ENCODE results near the gene ZC3HAV1L. TPM values are rescaled to one million over a fixed set of nuclear protein-coding genes. Genes with fewer than 3 reads are reported as not detected.
A peak's percentile ranks its signal among the peaks of the same experiment; 100 is the strongest.

ZC3HAV1L gene
- total and polyA plus RNA-seq, 2 of the 13 experiments (the other 11 are each of a cell fraction or from before 2014, with no cell fraction given) = 8.4 to 11.1 TPM

GRCh38 chr7:138981332-138982203 lies 54.3 kb downstream of the ZC3HAV1L start, which contains the start of gene KIAA1549 (continued):
- TF ChIP-seq ZNF484 (CRISPR knock-in tag; IDR thresholded peaks at IDR 0.05; ENCODE audit: borderline replicate concordance, low read depth) = no peak
- no peak for TF ChIP-seq RFX1 (IDR thresholded peaks at IDR 0.05)
- TF ChIP-seq CHD4 (IDR thresholded peaks at IDR 0.05; ENCODE audit: borderline replicate concordance, low read length) = no peak
- TF ChIP-seq, protein P1, sequence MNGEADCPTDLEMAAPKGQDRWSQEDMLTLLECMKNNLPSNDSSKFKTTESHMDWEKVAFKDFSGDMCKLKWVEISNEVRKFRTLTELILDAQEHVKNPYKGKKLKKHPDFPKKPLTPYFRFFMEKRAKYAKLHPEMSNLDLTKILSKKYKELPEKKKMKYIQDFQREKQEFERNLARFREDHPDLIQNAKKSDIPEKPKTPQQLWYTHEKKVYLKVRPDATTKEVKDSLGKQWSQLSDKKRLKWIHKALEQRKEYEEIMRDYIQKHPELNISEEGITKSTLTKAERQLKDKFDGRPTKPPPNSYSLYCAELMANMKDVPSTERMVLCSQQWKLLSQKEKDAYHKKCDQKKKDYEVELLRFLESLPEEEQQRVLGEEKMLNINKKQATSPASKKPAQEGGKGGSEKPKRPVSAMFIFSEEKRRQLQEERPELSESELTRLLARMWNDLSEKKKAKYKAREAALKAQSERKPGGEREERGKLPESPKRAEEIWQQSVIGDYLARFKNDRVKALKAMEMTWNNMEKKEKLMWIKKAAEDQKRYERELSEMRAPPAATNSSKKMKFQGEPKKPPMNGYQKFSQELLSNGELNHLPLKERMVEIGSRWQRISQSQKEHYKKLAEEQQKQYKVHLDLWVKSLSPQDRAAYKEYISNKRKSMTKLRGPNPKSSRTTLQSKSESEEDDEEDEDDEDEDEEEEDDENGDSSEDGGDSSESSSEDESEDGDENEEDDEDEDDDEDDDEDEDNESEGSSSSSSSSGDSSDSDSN (CRISPR knock-in tag; IDR thresholded peaks at IDR 0.05) = peak; percentile 41; the same call in 1 of the 2 replicates
- TF ChIP-seq ZMYM4 (CRISPR knock-in tag; IDR thresholded peaks at IDR 0.05) = no peak; the same call in 1 of the 2 replicates
- TF ChIP-seq, protein P2, sequence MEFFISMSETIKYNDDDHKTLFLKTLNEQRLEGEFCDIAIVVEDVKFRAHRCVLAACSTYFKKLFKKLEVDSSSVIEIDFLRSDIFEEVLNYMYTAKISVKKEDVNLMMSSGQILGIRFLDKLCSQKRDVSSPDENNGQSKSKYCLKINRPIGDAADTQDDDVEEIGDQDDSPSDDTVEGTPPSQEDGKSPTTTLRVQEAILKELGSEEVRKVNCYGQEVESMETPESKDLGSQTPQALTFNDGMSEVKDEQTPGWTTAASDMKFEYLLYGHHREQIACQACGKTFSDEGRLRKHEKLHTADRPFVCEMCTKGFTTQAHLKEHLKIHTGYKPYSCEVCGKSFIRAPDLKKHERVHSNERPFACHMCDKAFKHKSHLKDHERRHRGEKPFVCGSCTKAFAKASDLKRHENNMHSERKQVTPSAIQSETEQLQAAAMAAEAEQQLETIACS (CRISPR knock-in tag; IDR thresholded peaks at IDR 0.05) = peak; percentile 72
- no peak for TF ChIP-seq CCDC6 (CRISPR knock-in tag; IDR thresholded peaks at IDR 0.05)
- no peak for TF ChIP-seq TCF12 (IDR thresholded peaks at IDR 0.05)
- no peak for TF ChIP-seq TCF12 (CRISPR knock-in tag; IDR thresholded peaks at IDR 0.05)
- TF ChIP-seq KDM6A (CRISPR knock-in tag; IDR thresholded peaks at IDR 0.05; ENCODE audit: low read depth) = no peak
- peak; percentile 65; the same call in 1 of the 2 replicates for TF ChIP-seq ZFP91 (CRISPR knock-in tag; IDR thresholded peaks at IDR 0.05; ENCODE audit: borderline replicate concordance)
- TF ChIP-seq PHB2 (IDR thresholded peaks at IDR 0.05; ENCODE audit: partially characterized antibody) = no peak
- TF ChIP-seq STAG1 (CRISPR knock-in tag; IDR thresholded peaks at IDR 0.05) = peak; percentile 28; the same call in 1 of the 2 replicates
- TF ChIP-seq, protein P3, sequence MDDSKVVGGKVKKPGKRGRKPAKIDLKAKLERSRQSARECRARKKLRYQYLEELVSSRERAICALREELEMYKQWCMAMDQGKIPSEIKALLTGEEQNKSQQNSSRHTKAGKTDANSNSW (CRISPR knock-in tag; IDR thresholded peaks at IDR 0.05; ENCODE audit: borderline replicate concordance) = no peak
- TF ChIP-seq HNF1A (IDR thresholded peaks at IDR 0.05; ENCODE audit: low read depth) = no peak
- TF ChIP-seq HNF1A (CRISPR knock-in tag; IDR thresholded peaks at IDR 0.05; ENCODE audit: borderline replicate concordance) = no peak
- no peak for TF ChIP-seq MNT (IDR thresholded peaks at IDR 0.05)
- no peak for TF ChIP-seq NR2F1 (CRISPR knock-in tag; IDR thresholded peaks at IDR 0.05)

Measured in HepG2 (cell line).